SK-N-SH treated with all-trans-retinoic acid at 6 μM for 48 hours (cell line): Measurements from ENCODE around the gene COPS9.

Experiments used
- ATAC-seq: fragments of 200-7000 bp; cut with Tn5 transposase; 3 replicates; pipeline ENCODE4 v1.9.1; 2020; ENCODE audit warnings: mild to moderate bottlenecking, moderate library complexity
- ARNTL ChIP-seq: fragments of 450-650 bp; formaldehyde crosslinking; IDR thresholded peaks from 2 replicates; pipeline ENCODE4 v1.5.0; 2020; ENCODE audit warnings: low read depth, mild to moderate bottlenecking, moderate library complexity, borderline replicate concordance
- BACH2 ChIP-seq: fragments of 250-450 bp; sonication (Bioruptor Pico); IDR thresholded peaks from 2 replicates; pipeline ENCODE4 v1.9.0; 2021; ENCODE audit warnings: mild to moderate bottlenecking, borderline replicate concordance
- CSDC2 ChIP-seq: fragments of 250-450 bp; sonication (Bioruptor Pico); IDR thresholded peaks from 2 replicates; pipeline ENCODE4 v1.5.0; 2020; ENCODE audit warnings: mild to moderate bottlenecking, moderate library complexity
- ESRRG ChIP-seq: fragments of 250-450 bp; sonication (Bioruptor Pico); IDR thresholded peaks from 2 replicates; pipeline ENCODE4 v1.6.1; 2021; ENCODE audit warnings: mild to moderate bottlenecking
- GLIS3 ChIP-seq: fragments of 250-450 bp; sonication (Bioruptor Pico); IDR thresholded peaks from 2 replicates; pipeline ENCODE4 v1.5.0; 2020; ENCODE audit warnings: mild to moderate bottlenecking, moderate library complexity
- ISL1 ChIP-seq: fragments of 250-450 bp; sonication (Bioruptor Pico); IDR thresholded peaks from 2 replicates; pipeline ENCODE4 v2.1.2; 2022; ENCODE audit warnings: mild to moderate bottlenecking, moderate library complexity
- OSR1 ChIP-seq: fragments of 250-450 bp; sonication (Bioruptor Pico); IDR thresholded peaks from 2 replicates; pipeline ENCODE4 v1.8.0; 2022; ENCODE audit warnings: moderate library complexity, mild to moderate bottlenecking, inconsistent platforms
- PPARA ChIP-seq: fragments of 250-450 bp; sonication (Bioruptor Pico); IDR thresholded peaks from 2 replicates; pipeline ENCODE4 v1.5.0; 2020; ENCODE audit warnings: mild to moderate bottlenecking, borderline replicate concordance
- RARB ChIP-seq: fragments of 250-450 bp; sonication (Bioruptor Pico); IDR thresholded peaks from 2 replicates; pipeline ENCODE4 v1.8.0; 2021; ENCODE audit warnings: mild to moderate bottlenecking, moderate library complexity
- SNAI2 ChIP-seq: fragments of 250-450 bp; sonication (Bioruptor Pico); IDR thresholded peaks from 2 replicates; pipeline ENCODE4 v1.5.0; 2020; ENCODE audit warnings: mild to moderate bottlenecking, moderate library complexity
- TOX ChIP-seq: fragments of 250-450 bp; sonication (Bioruptor Pico); IDR thresholded peaks from 2 replicates; pipeline ENCODE4 v1.8.0; 2021; ENCODE audit warnings: mild to moderate bottlenecking, moderate library complexity, borderline replicate concordance
- ZFP3 ChIP-seq: fragments of 250-450 bp; sonication (Bioruptor Pico); IDR thresholded peaks from 2 replicates; pipeline ENCODE4 v1.5.0; 2020; ENCODE audit warnings: mild to moderate bottlenecking, moderate library complexity
- ZFP30 ChIP-seq: fragments of 450-650 bp; formaldehyde crosslinking; IDR thresholded peaks from 2 replicates; pipeline ENCODE4 v1.5.0; 2022; ENCODE audit warnings: mild to moderate bottlenecking, moderate library complexity
- ZNF565 ChIP-seq: fragments of 450-650 bp; formaldehyde crosslinking; conservative IDR thresholded peaks from 2 replicates; pipeline ENCODE4 v1.5.0; 2020; ENCODE audit warnings: low read depth, mild to moderate bottlenecking, moderate library complexity
- ZNF8 ChIP-seq: fragments of 450-650 bp; formaldehyde crosslinking; IDR thresholded peaks from 2 replicates; pipeline ENCODE4 v1.5.0; 2020; ENCODE audit warnings: mild to moderate bottlenecking, moderate library complexity
- TF ChIP-seq, protein P1 (sequence below): fragments of 250-450 bp; sonication (Bioruptor Pico); IDR thresholded peaks from 2 replicates; pipeline ENCODE4 v1.5.1; 2021; ENCODE audit warnings: mild to moderate bottlenecking, moderate library complexity
- TF ChIP-seq, protein P2 (sequence below): fragments of 250-450 bp; sonication (Bioruptor Pico); IDR thresholded peaks from 2 replicates; pipeline ENCODE4 v1.8.0; 2021; ENCODE audit warnings: low read depth, mild to moderate bottlenecking, moderate library complexity, borderline replicate concordance
- TF ChIP-seq, protein P3 (sequence below): fragments of 250-450 bp; sonication (Bioruptor Pico); IDR thresholded peaks from 2 replicates; pipeline ENCODE4 v1.8.0; 2020; ENCODE audit warnings: mild to moderate bottlenecking, moderate library complexity, borderline replicate concordance
- TF ChIP-seq, protein P4 (sequence below): fragments of 250-450 bp; sonication (Bioruptor Pico); IDR thresholded peaks from 2 replicates; pipeline ENCODE4 v1.5.0; 2020; ENCODE audit warnings: mild to moderate bottlenecking, moderate library complexity

COPS9 gene

DNA sequence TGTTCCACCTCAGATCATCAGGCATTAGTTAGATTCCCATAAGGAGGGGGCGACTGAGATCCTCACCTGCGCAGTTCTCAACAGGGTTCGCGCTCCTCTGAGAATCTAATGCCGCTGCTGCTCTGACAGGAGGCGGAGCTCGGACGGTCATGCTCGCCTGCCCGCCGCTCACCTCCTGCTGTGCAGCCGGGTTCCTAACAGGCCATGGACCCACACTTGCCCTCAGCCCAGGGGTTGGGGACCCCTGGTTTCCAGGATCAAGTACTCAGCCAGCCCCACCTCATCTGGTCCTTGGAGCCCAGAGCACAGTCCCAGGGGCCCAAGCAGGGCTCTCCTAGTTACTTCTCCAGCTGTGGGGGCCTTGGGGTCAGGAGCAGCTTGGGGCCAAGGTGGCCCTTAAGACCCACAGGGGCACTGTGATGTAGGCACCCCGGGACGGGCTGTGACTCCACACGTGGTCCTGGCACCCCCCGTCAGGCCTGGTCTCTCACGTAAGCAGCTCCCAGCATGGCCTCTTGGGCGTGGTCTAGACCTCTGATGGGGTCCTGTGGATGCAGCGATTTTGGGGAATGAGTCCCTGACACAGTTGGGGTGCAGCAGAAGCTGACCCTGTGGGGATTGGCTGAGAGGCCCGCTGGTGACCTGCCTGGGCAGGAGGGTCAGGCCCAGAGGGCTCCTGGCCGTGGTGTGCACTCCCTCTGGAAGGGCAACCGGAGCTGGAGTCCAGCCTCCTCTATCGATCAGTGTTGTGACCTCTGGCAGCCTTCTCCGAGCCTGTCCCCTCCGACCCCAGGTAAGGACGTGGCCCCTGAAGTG, 32.6 kb upstream of the COPS9 start:
- ATAC-seq, result no peak
- TF ChIP-seq, protein P1, sequence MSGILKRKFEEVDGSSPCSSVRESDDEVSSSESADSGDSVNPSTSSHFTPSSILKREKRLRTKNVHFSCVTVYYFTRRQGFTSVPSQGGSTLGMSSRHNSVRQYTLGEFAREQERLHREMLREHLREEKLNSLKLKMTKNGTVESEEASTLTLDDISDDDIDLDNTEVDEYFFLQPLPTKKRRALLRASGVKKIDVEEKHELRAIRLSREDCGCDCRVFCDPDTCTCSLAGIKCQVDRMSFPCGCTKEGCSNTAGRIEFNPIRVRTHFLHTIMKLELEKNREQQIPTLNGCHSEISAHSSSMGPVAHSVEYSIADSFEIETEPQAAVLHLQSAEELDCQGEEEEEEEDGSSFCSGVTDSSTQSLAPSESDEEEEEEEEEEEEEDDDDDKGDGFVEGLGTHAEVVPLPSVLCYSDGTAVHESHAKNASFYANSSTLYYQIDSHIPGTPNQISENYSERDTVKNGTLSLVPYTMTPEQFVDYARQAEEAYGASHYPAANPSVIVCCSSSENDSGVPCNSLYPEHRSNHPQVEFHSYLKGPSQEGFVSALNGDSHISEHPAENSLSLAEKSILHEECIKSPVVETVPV (CRISPR knock-in tag), result no peak
- TF ChIP-seq PPARA (CRISPR knock-in tag), result no peak
- TF ChIP-seq TOX (CRISPR knock-in tag), result no peak
- TF ChIP-seq ESRRG (CRISPR knock-in tag), result no peak
- no peak for TF ChIP-seq ZFP30 (CRISPR knock-in tag)
- TF ChIP-seq ZFP3 (CRISPR knock-in tag), result no peak

DNA sequence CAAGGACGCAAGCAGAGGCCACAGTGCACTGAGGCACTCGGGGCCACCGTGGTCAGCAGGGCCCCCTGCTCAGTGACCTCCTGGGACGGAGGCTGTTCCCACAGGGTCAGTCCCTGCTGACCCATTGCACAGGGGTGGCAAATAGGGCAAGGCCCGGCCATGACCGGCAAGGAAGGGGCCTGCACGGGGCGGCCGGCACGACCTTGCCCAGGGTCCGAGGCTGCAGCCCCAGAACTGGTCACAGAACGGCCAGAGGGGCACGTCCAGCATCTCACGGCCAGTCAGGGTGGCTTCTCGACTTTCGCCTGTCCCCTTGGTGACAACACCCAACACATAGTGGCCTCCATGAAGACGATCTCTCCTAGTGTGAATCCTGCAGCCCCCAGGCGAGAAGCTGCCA, 31.9 kb upstream of the COPS9 start:
- ATAC-seq, result no peak
- TF ChIP-seq, protein P2, sequence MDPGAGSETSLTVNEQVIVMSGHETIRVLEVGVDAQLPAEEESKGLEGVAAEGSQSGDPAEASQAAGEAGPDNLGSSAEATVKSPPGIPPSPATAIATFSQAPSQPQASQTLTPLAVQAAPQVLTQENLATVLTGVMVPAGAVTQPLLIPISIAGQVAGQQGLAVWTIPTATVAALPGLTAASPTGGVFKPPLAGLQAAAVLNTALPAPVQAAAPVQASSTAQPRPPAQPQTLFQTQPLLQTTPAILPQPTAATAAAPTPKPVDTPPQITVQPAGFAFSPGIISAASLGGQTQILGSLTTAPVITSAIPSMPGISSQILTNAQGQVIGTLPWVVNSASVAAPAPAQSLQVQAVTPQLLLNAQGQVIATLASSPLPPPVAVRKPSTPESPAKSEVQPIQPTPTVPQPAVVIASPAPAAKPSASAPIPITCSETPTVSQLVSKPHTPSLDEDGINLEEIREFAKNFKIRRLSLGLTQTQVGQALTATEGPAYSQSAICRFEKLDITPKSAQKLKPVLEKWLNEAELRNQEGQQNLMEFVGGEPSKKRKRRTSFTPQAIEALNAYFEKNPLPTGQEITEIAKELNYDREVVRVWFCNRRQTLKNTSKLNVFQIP (CRISPR knock-in tag), result no peak
- no peak for TF ChIP-seq GLIS3 (CRISPR knock-in tag)
- no peak for TF ChIP-seq ARNTL (CRISPR knock-in tag)
- no peak for TF ChIP-seq ZNF8 (CRISPR knock-in tag)
- no peak for TF ChIP-seq ISL1 (CRISPR knock-in tag)
- TF ChIP-seq ESRRG (CRISPR knock-in tag), result no peak
- no peak for TF ChIP-seq ZFP30 (CRISPR knock-in tag)
- TF ChIP-seq SNAI2 (CRISPR knock-in tag), result no peak
- TF ChIP-seq ZFP3 (CRISPR knock-in tag), result no peak
- no peak for TF ChIP-seq PPARA (CRISPR knock-in tag)
- TF ChIP-seq BACH2 (CRISPR knock-in tag), result no peak
- TF ChIP-seq, protein P3, sequence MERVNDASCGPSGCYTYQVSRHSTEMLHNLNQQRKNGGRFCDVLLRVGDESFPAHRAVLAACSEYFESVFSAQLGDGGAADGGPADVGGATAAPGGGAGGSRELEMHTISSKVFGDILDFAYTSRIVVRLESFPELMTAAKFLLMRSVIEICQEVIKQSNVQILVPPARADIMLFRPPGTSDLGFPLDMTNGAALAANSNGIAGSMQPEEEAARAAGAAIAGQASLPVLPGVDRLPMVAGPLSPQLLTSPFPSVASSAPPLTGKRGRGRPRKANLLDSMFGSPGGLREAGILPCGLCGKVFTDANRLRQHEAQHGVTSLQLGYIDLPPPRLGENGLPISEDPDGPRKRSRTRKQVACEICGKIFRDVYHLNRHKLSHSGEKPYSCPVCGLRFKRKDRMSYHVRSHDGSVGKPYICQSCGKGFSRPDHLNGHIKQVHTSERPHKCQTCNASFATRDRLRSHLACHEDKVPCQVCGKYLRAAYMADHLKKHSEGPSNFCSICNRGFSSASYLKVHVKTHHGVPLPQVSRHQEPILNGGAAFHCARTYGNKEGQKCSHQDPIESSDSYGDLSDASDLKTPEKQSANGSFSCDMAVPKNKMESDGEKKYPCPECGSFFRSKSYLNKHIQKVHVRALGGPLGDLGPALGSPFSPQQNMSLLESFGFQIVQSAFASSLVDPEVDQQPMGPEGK (CRISPR knock-in tag), result no peak
- TF ChIP-seq OSR1, result no peak
- no peak for TF ChIP-seq CSDC2 (CRISPR knock-in tag)
- TF ChIP-seq, protein P4, sequence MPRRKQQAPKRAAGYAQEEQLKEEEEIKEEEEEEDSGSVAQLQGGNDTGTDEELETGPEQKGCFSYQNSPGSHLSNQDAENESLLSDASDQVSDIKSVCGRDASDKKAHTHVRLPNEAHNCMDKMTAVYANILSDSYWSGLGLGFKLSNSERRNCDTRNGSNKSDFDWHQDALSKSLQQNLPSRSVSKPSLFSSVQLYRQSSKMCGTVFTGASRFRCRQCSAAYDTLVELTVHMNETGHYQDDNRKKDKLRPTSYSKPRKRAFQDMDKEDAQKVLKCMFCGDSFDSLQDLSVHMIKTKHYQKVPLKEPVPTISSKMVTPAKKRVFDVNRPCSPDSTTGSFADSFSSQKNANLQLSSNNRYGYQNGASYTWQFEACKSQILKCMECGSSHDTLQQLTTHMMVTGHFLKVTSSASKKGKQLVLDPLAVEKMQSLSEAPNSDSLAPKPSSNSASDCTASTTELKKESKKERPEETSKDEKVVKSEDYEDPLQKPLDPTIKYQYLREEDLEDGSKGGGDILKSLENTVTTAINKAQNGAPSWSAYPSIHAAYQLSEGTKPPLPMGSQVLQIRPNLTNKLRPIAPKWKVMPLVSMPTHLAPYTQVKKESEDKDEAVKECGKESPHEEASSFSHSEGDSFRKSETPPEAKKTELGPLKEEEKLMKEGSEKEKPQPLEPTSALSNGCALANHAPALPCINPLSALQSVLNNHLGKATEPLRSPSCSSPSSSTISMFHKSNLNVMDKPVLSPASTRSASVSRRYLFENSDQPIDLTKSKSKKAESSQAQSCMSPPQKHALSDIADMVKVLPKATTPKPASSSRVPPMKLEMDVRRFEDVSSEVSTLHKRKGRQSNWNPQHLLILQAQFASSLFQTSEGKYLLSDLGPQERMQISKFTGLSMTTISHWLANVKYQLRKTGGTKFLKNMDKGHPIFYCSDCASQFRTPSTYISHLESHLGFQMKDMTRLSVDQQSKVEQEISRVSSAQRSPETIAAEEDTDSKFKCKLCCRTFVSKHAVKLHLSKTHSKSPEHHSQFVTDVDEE (CRISPR knock-in tag), result no peak
- TF ChIP-seq RARB, result no peak
- TF ChIP-seq, protein P1 (CRISPR knock-in tag), result no peak
- TF ChIP-seq ZNF565, result no peak
- TF ChIP-seq, all 23 proteins: peak for 0

DNA sequence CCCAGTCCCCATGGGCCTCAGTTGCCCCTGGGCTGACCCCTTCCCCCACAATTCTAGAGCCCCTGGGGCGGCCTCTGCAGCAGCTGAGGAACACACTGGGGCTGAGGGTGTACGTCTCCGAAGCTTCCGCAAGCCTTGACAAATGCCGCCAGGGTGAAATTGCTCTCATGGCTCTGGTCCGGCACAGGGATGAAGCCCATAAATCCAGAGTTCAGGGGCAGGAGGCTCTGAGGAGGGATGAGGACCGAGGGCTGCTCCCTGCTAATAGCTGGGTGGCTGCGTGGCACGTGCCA, 31.4 kb upstream of the COPS9 start:
- no peak for TF ChIP-seq RARB
- TF ChIP-seq OSR1, result no peak
- no peak for TF ChIP-seq ESRRG (CRISPR knock-in tag)
- TF ChIP-seq CSDC2 (CRISPR knock-in tag), result no peak
- no peak for TF ChIP-seq BACH2 (CRISPR knock-in tag)
- TF ChIP-seq, protein P1 (CRISPR knock-in tag), result no peak
- TF ChIP-seq ZNF565, result no peak
- no peak for TF ChIP-seq SNAI2 (CRISPR knock-in tag)
- no peak for ATAC-seq
